Measurements from ENCODE around the gene SHTN1. TPM values are rescaled to one million over a fixed set of nuclear protein-coding genes. Genes with fewer than 3 reads are reported as not detected.

The SHTN1 gene
- total RNA-seq, 4 donors from 2014 or later: 8.1 to 36.7 (median 20.0) TPM

DNA sequence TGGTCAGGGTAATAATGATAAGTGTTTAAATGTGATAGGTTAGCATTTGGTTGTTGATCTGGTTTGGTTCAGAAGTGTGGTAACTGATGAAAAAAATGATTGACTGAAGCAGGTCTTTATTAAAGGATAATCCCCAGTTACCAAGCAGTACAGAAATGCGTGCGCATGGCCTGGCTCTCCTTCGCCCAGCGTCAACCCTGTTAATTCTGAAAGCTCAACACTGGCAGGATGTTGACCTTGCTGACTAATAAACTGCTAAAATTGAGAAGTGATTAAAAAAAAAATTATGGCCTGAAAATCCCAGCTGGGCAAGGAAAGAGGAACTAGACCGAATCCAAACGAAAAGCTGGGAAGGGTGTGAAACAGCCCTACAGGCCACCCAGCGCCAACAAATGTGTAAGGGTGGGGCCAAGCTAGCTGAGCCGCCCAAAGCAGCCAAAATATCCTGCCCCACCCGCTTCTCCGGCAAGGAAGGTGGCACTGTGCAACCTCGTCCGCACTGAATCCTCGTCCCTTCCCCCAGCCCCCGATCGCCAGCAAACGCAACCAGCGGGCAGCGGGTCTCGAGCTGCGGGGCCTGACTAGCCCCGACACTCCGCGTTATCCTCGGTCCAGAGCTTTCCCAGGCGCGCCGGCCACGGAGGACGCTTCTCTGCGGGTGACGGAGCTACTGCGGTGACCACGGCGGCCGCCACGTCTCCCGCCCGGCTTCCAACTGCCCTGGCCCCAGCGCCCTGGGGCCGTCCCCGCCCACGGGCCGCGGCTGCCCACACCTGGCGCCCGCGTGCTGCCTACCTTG is 561 bp downstream of the SHTN1 start:
- TF ChIP-seq, protein P1, sequence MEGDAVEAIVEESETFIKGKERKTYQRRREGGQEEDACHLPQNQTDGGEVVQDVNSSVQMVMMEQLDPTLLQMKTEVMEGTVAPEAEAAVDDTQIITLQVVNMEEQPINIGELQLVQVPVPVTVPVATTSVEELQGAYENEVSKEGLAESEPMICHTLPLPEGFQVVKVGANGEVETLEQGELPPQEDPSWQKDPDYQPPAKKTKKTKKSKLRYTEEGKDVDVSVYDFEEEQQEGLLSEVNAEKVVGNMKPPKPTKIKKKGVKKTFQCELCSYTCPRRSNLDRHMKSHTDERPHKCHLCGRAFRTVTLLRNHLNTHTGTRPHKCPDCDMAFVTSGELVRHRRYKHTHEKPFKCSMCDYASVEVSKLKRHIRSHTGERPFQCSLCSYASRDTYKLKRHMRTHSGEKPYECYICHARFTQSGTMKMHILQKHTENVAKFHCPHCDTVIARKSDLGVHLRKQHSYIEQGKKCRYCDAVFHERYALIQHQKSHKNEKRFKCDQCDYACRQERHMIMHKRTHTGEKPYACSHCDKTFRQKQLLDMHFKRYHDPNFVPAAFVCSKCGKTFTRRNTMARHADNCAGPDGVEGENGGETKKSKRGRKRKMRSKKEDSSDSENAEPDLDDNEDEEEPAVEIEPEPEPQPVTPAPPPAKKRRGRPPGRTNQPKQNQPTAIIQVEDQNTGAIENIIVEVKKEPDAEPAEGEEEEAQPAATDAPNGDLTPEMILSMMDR (IDR thresholded peaks at IDR 0.05; ENCODE audit: low read depth): no peak

GRCh38 chr10:117003336-117003735 is 1.7 kb downstream of the SHTN1 start:
- TF ChIP-seq, protein P1 (IDR thresholded peaks at IDR 0.05; ENCODE audit: low read depth): no peak

- TF ChIP-seq, protein P1 (IDR thresholded peaks at IDR 0.05; ENCODE audit: low read depth): no peak
Observed at GRCh38 chr10:117002206-117002605, 2.8 kb downstream of the SHTN1 start.

DNA sequence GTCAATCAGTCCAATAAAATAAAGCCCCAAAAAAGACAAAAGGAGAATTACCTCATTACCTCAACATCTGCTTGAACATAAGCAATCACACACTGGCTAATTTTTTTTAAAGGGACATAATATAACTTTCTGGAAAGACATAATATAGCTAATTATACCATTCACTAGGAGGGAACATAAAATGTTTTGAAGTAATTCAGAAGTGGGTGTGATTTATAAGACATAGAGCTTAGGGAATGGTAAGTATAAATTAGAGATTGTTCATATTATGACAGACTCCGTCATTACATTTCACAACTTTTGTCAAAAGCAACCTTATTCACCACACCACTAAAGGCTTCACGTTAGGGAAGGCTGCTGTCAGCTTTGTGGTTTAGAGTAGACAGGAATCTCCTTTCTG is 3.8 kb downstream of the SHTN1 start:
- TF ChIP-seq, protein P1 (IDR thresholded peaks at IDR 0.05; ENCODE audit: low read depth): no peak

DNA sequence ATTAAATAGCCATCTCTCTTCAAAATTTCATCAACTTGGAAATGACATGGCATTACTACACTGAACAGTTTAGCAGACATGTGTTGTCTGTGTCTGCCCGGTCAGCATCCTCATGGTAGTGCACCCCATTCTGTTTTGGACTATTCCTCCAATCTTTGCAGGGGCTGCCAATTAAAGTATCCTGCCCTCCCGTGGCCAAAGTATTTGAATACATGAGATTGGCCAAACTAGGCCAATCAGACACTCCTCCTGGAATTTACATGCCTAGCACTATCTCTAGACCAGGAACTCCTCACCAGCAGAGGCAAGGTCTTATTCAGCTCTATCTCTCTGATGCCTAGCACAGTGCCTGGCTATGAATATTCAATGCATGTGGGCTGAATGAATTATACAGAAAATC is 4.4 kb downstream of the SHTN1 start:
- TF ChIP-seq, protein P1 (IDR thresholded peaks at IDR 0.05; ENCODE audit: low read depth): no peak

DNA sequence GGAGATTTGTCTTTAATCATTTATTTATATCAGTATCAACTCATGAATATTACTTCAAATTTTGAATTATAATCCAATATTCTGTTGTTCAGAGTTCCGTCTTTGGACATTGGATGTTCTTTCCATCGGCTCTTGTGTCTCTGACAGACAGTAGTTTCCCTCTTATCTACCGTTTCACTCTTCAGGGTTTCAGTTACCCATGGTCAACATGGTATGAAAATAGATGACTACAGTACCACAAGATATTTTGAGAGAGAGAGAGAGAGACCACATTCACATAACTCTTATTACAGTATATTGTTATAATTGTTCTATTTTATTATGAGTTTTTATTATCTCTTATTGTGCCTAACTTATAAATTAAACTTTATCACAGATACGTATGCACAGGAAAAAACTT is 6.8 kb downstream of the SHTN1 start:
- TF ChIP-seq, protein P1 (IDR thresholded peaks at IDR 0.05; ENCODE audit: low read depth): no peak

DNA sequence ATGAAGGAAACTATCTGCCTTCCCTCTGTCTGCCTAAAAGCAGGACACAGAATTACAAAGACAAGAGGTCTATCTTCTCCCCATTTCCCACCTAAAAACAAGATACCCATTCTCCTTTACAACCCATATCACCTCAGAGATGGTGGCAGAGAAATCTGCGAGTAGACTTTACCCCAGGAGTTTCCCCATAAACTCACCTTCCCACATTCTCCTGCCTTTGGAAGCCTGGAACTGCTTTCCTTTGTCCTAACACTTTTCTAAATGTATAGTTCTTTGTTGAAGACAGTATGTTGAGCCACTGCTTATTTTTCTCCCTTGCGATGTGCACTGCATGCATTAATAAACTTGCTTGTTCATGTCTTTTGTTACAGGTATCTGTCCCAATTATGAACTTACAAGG is 8.0 kb downstream of the SHTN1 start:
- TF ChIP-seq, protein P1 (IDR thresholded peaks at IDR 0.05; ENCODE audit: low read depth): no peak

Measured in subcutaneous adipose tissue (tissue), 4 donors.